HCT116 (cell line): Measurements from ENCODE around the gene SRP68. TPM values are rescaled to one million over a fixed set of nuclear protein-coding genes. Genes with fewer than 3 reads are reported as not detected.

Experiments
- ATAC-seq: fragments of 200-7000 bp; cut with Tn5 transposase; 2 replicates; pipeline ENCODE4 v1.9.1; 2020; ENCODE audit warnings: mild to moderate bottlenecking, moderate library complexity
- BruUV-seq: library from RNA; stranded (reverse); fragments of 400-500 nt; replicated peaks from 2 replicates; lab custom pipeline; 2021; lab: Mats Ljungman, UMichigan
- CTCF ChIA-PET: fragments of 300-600 bp; sonication (Branson Sonifier 250); formaldehyde crosslinking; loops from one replicate; lab custom pipeline; 2021; ENCODE audit warnings: antibody characterized with exemption; lab: Charles Lee
- POLR2A ChIA-PET: fragments of 300-600, 350-600 bp; sonication (Branson Sonifier 250); formaldehyde crosslinking; loops from one replicate; lab custom pipeline; 2021; ENCODE audit warnings: antibody characterized with exemption; lab: Charles Lee
- RAD21 ChIA-PET, 2 experiments: fragments of 300-600 bp; sonication (Branson Sonifier 250); formaldehyde crosslinking; loops; one replicate each; lab custom pipeline; 2023; ENCODE audit warnings: low total read pairs in 2 of 2; ENCODE audit not compliant: uncharacterized antibody in 2 of 2, unreplicated experiment in 2 of 2, low non-redundant PET in 1 of 2; lab: Charles Lee
- DNase-seq: peaks from one replicate; pipeline ENCODE4 v3.0.0-alpha.2; 2010; ENCODE audit warnings: low read depth, low spot score
- H2AFZ ChIP-seq: fragments of 200-600 bp; shearing (Covaris generic), sonication (generic); 2 replicates; pipeline ENCODE4 v1.6.1; 2017; ENCODE audit warnings: low read depth, mixed run types, mixed read lengths, antibody characterized with exemption, low read length; ENCODE audit not compliant: poor library complexity, severe bottlenecking
- H3K27ac ChIP-seq: 2 replicates; pipeline ENCODE4 v1.5.1; 2012; ENCODE audit warnings: low read depth, low read length
- H3K27me3 ChIP-seq: fragments of 200-600 bp; sonication (generic); 2 replicates; pipeline ENCODE4 v1.6.1; 2016; ENCODE audit warnings: mixed run types, low read length, mixed read lengths; ENCODE audit not compliant: insufficient read depth
- H3K36me3 ChIP-seq, 2 experiments: fragments of 200-500 bp in 1 of 2; fragments of 200-600 bp in 1 of 2; sonication (Bioruptor generic) in 1 of 2; sonication (generic) in 1 of 2; 2 replicates each; pipeline versions ENCODE4 v1.5.1 to v1.6.1; 2014 to 2016; ENCODE audit warnings: low read length in 2 of 2, inconsistent platforms in 1 of 2, mixed read lengths in 1 of 2, mixed run types in 1 of 2; ENCODE audit not compliant: insufficient read depth in 2 of 2, control insufficient read depth in 1 of 2
- H3K4me1 ChIP-seq, 2 experiments: fragments of 200-600 bp in 1 of 2; sonication (generic) in 1 of 2; 2 replicates each; pipeline versions ENCODE4 v1.5.1 to v1.6.1; 2012 to 2017; ENCODE audit warnings: low read length in 2 of 2, inconsistent platforms in 1 of 2, mild to moderate bottlenecking in 1 of 2, mixed read lengths in 1 of 2, mixed run types in 1 of 2, moderate library complexity in 1 of 2; ENCODE audit not compliant: insufficient read depth in 2 of 2, control insufficient read depth in 1 of 2
- H3K4me2 ChIP-seq: fragments of 200-600 bp; sonication (generic); 2 replicates; pipeline ENCODE4 v1.6.1; 2017; ENCODE audit warnings: mixed run types, low read length, mixed read lengths
- H3K4me3 ChIP-seq, 2 experiments: fragments of 200-600 bp in 1 of 2; sonication (generic) in 1 of 2; replicated peaks in 1 of 2; 2 replicates each; pipeline ENCODE4 v1.5.1; 2011 to 2016; ENCODE audit warnings: low read length in 2 of 2, control low read depth in 1 of 2, low read depth in 1 of 2, mild to moderate bottlenecking in 1 of 2, mixed read lengths in 1 of 2, mixed run types in 1 of 2
- H3K79me2 ChIP-seq: fragments of 200-600 bp; sonication (generic); 2 replicates; pipeline ENCODE4 v1.6.1; 2017; ENCODE audit warnings: mild to moderate bottlenecking, mixed run types, low read length, moderate library complexity, mixed read lengths; ENCODE audit not compliant: insufficient read depth
- H3K9ac ChIP-seq: fragments of 200-600 bp; sonication (generic); 2 replicates; pipeline ENCODE4 v1.6.1; 2016; ENCODE audit warnings: low read length, mixed read lengths
- H3K9me2 ChIP-seq: fragments of 200-600 bp; sonication (generic), shearing (Covaris generic); 2 replicates; pipeline ENCODE4 v1.6.1; 2017; ENCODE audit warnings: mixed run types, mild to moderate bottlenecking, moderate library complexity; ENCODE audit not compliant: insufficient read depth
- H3K9me3 ChIP-seq, 2 experiments: fragments of 200-500 bp in 1 of 2; fragments of 200-600 bp in 1 of 2; sonication (Bioruptor generic) in 1 of 2; sonication (generic) in 1 of 2; 2 replicates each; pipeline ENCODE4 v1.6.1; 2014 to 2017; ENCODE audit warnings: low read length in 2 of 2, mixed read lengths in 2 of 2, inconsistent platforms in 1 of 2, low read depth in 1 of 2, mild to moderate bottlenecking in 1 of 2, mixed run types in 1 of 2, moderate library complexity in 1 of 2; ENCODE audit not compliant: control insufficient read depth in 1 of 2, insufficient read depth in 1 of 2
- H4K20me1 ChIP-seq: fragments of 200-600 bp; sonication (generic), shearing (Covaris generic); 2 replicates; pipeline ENCODE4 v1.6.1; 2017; ENCODE audit warnings: mixed run types, mild to moderate bottlenecking, moderate library complexity; ENCODE audit not compliant: insufficient read depth
- CBX3 ChIP-seq: IDR thresholded peaks from 2 replicates; pipeline ENCODE4 v1.6.1; 2012; ENCODE audit warnings: low read depth
- CEBPB ChIP-seq: IDR thresholded peaks from 2 replicates; pipeline ENCODE4 v1.6.1; 2012; ENCODE audit warnings: low read depth
- EGR1 ChIP-seq: IDR thresholded peaks from 2 replicates; pipeline ENCODE4 v1.6.1; 2012; ENCODE audit warnings: low read depth
- ELF1 ChIP-seq: IDR thresholded peaks from 2 replicates; pipeline ENCODE4 v1.6.1; 2012; ENCODE audit warnings: low read depth, borderline replicate concordance
- EZH2 ChIP-seq: fragments of 200-600 bp; sonication (generic); IDR thresholded peaks from 2 replicates; pipeline ENCODE4 v1.6.1; 2017; ENCODE audit warnings: antibody characterized with exemption, mixed run types
- EZH2phosphoT487 ChIP-seq: fragments of 200-600 bp; IDR thresholded peaks from 2 replicates; pipeline ENCODE4 v1.6.1; 2018; ENCODE audit warnings: antibody characterized with exemption, borderline replicate concordance
- FOSL1 ChIP-seq: IDR thresholded peaks from 2 replicates; pipeline ENCODE4 v1.6.1; 2012; ENCODE audit warnings: low read depth
- JUND ChIP-seq: IDR thresholded peaks from 2 replicates; pipeline ENCODE4 v1.6.1; 2012
- POLR2A ChIP-seq: IDR thresholded peaks from 2 replicates; pipeline ENCODE4 v1.7.0; 2011; ENCODE audit warnings: borderline replicate concordance; ENCODE audit not compliant: insufficient read depth, insufficient read length; ENCODE audit errors: extremely low read depth
- RAD21 ChIP-seq: IDR thresholded peaks from 2 replicates; pipeline ENCODE4 v1.6.1; 2012; ENCODE audit warnings: low read depth, mild to moderate bottlenecking
- REST ChIP-seq: IDR thresholded peaks from 2 replicates; pipeline ENCODE4 v1.6.1; 2012; ENCODE audit warnings: low read depth
- SIN3A ChIP-seq: IDR thresholded peaks from 2 replicates; pipeline ENCODE4 v1.6.1; 2012; ENCODE audit warnings: low read depth
- SP1 ChIP-seq: IDR thresholded peaks from 2 replicates; pipeline ENCODE4 v1.6.1; 2012; ENCODE audit warnings: low read depth
- SRF ChIP-seq: IDR thresholded peaks from 2 replicates; pipeline ENCODE4 v1.6.1; 2012; ENCODE audit warnings: low read depth
- TCF7L2 ChIP-seq: IDR thresholded peaks from 2 replicates; pipeline ENCODE4 v1.7.0; 2011; ENCODE audit warnings: borderline replicate concordance, inconsistent platforms; ENCODE audit not compliant: insufficient read depth, insufficient read length; ENCODE audit errors: extremely low read depth
- YY1 ChIP-seq: IDR thresholded peaks from 2 replicates; pipeline ENCODE4 v1.6.1; 2011; ENCODE audit warnings: low read length, low read depth, moderate library complexity, mild to moderate bottlenecking; ENCODE audit not compliant: insufficient replicate concordance; ENCODE audit errors: extremely low read depth
- ZBTB33 ChIP-seq: IDR thresholded peaks from 2 replicates; pipeline ENCODE4 v1.6.1; 2011; ENCODE audit warnings: mild to moderate bottlenecking, low read length, moderate library complexity; ENCODE audit not compliant: insufficient replicate concordance; ENCODE audit errors: extremely low read depth
- ZFX ChIP-seq: fragments of 450-650 bp; IDR thresholded peaks from 2 replicates; pipeline ENCODE4 v1.6.1; 2017
- ZNF274 ChIP-seq: fragments of 200-500 bp; sonication (Bioruptor generic); IDR thresholded peaks from 2 replicates; pipeline ENCODE4 v1.6.1; 2014; ENCODE audit warnings: mild to moderate bottlenecking, low read depth, low read length, inconsistent platforms
- intact Hi-C: fragments of 100-400 bp; cut with micrococcal nuclease; formaldehyde crosslinking; loops from 2 replicates; pipeline ENCODE4 v1.10.0; 2022
- total RNA-seq: library from RNA; stranded (reverse); gene quantifications from one replicate; pipeline ENCODE4 v1.2.1, GENCODE V29; 2021; ENCODE audit not compliant: unreplicated experiment
- TF ChIP-seq, protein P1 (sequence below): IDR thresholded peaks from 2 replicates; pipeline ENCODE4 v1.6.1; 2012

The SRP68 gene
- total RNA-seq, 1 experiment from 2014 or later, result 152 TPM

DNA sequence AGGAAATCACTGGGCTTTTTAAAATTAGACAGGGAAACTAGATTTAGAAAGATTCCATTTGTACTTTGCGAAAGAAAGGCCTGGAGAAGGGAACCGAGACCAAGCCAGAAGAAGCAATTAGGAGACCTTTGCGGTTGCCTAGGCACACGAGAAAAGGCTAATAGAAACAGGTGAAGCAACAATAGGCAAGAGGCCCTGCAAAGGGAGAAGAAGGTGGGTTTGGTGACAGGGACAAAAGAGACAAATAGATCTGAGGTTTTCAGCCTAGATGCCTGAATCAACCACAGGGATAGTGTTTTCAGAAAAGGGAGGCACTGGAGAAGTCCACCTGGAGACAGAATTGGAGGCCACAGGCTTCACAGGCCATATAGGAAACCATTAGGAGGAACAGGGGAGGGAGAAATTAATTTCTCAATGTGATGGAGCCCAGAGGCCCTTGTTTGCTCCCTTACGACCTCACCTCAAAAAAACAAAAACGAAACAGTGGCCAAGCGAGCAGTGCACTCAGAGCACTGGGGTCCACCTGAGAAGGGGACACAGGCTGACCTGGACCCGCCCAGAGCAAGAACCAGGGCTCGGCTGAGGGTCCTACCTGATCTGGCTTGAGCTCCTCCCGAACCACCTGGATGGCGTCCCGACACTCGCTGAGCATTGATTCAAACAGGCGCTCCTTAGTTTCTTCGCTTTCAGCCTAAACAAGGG, 22.3 kb downstream of the SRP68 start:
- peaks cover 36 to 37% of the 10 kb centered on the region in 2 experiments for H3K4me1 ChIP-seq
- TF ChIP-seq EGR1, result no peak
- TF ChIP-seq CBX3, result no peak
- TF ChIP-seq JUND, result no peak
- no peak for TF ChIP-seq EZH2
- TF ChIP-seq, protein P1, sequence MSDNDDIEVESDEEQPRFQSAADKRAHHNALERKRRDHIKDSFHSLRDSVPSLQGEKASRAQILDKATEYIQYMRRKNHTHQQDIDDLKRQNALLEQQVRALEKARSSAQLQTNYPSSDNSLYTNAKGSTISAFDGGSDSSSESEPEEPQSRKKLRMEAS, result no peak
- no peak for TF ChIP-seq EZH2phosphoT487
- no peak for TF ChIP-seq ZNF274
- TF ChIP-seq ELF1, result no peak
- TF ChIP-seq CEBPB, result no peak
- no peak for TF ChIP-seq ZFX
- no peak for TF ChIP-seq RAD21
- no peak for TF ChIP-seq FOSL1
- no peak for TF ChIP-seq SRF
- no peak for TF ChIP-seq YY1
- no peak for TF ChIP-seq ZBTB33
- no peak for TF ChIP-seq REST
- no peak for TF ChIP-seq SIN3A
- TF ChIP-seq POLR2A, result no peak
- TF ChIP-seq SP1, result no peak
- no peak for TF ChIP-seq TCF7L2
- H4K20me1 ChIP-seq, result no peaks in the 10 kb centered on the region
- CTCF ChIA-PET, result no interaction called here
- no peak overlapping the region for H3K27ac ChIP-seq
- no peak overlapping the region for H3K9ac ChIP-seq
- no peak overlapping the region for H2AFZ ChIP-seq
- RAD21 ChIA-PET, result no interaction called here
- no peaks in the 10 kb centered on the region for H3K9me2 ChIP-seq
- no peak for ATAC-seq
- H3K9me3 ChIP-seq, result no peaks in the 10 kb centered on the region
- intact Hi-C loops, result no loop called here
- no peaks in the 10 kb centered on the region for H3K27me3 ChIP-seq
- BruUV-seq, result no TSS peak
- H3K36me3 ChIP-seq, result peaks cover 58 to 70% of the 10 kb centered on the region in 2 experiments
- POLR2A ChIA-PET, result no interaction called here
- H3K4me2 ChIP-seq, result no peak overlapping the region
- peaks cover 38% of the 10 kb centered on the region for H3K79me2 ChIP-seq
- no peak for DNase-seq
- no peak overlapping the region for H3K4me3 ChIP-seq
